ENCODE measurements around the gene LEPROT. TPM values are rescaled to one million over a fixed set of nuclear protein-coding genes. Genes with fewer than 3 reads are reported as not detected.
"Not testable (repeated sequence)": the region's sequence is repeated elsewhere in the genome, so short reads cannot be mapped to it uniquely, and the experiment has no call there.

The LEPROT gene
- total RNA-seq, 4 donors from 2014 or later = 18.4 to 91.9 (median 68.6) TPM

DNA sequence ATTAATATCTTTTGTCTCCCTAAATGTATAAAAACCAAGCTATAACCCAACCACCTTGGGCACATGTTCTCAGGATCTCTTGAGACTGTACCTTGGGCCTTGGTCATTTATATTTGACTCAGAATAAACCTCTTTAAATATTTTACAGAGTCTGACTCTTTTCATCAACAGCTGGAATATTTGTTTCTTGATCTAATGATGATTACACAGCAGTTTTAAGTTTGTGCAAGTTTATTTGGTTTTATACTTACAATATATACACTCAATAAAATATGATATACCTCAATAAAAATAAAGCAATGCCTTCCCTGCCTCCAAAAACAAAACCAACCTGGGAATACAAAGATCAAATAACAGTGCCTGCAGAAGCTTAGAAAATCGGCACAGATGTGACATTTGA is 22.0 kb downstream of the LEPROT start:
- DNase-seq = no peak

DNA sequence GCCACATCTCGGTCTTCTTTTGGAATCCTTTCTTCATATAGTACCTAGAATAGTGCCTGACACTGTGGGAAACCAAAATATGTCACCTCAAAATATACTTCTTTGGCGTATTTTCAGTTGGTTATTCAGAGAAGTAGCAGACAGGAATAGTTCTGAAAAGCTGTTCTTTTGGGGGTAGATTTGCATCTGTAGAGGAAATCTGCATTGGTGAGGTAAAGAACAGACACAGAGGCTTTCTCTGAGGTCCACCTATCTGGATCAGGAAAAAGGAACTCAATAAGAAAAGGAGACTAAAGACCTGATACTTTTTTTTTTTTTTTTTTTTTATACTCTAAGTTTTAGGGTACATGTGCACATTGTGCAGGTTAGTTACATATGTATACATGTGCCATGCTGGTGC is 23.2 kb downstream of the LEPROT start:
- Histone ChIP-seq H3K9me3 (no peaks in the 10 kb centered on the region), H3K27me3 (no peaks in the 10 kb centered on the region), H3K4me1 (no peaks in the 10 kb centered on the region), H3K4me3 (no peak overlapping the region), H3K36me3 (no peaks in the 10 kb centered on the region), H3K27ac (no peak overlapping the region)
- no peak for DNase-seq
- TF ChIP-seq, protein P1, sequence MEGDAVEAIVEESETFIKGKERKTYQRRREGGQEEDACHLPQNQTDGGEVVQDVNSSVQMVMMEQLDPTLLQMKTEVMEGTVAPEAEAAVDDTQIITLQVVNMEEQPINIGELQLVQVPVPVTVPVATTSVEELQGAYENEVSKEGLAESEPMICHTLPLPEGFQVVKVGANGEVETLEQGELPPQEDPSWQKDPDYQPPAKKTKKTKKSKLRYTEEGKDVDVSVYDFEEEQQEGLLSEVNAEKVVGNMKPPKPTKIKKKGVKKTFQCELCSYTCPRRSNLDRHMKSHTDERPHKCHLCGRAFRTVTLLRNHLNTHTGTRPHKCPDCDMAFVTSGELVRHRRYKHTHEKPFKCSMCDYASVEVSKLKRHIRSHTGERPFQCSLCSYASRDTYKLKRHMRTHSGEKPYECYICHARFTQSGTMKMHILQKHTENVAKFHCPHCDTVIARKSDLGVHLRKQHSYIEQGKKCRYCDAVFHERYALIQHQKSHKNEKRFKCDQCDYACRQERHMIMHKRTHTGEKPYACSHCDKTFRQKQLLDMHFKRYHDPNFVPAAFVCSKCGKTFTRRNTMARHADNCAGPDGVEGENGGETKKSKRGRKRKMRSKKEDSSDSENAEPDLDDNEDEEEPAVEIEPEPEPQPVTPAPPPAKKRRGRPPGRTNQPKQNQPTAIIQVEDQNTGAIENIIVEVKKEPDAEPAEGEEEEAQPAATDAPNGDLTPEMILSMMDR (IDR thresholded peaks at IDR 0.05) = no peak
- no peak for TF ChIP-seq POLR2A (IDR thresholded peaks at IDR 0.05)
- intact Hi-C loops (cut with DNase I; ENCODE audit: low total_unique reads) = no loop called here

More for the DNA sequence above, 22.0 kb downstream of the LEPROT start:
- intact Hi-C loops (cut with DNase I; ENCODE audit: low total_unique reads) = no loop called here
- TF ChIP-seq POLR2A (IDR thresholded peaks at IDR 0.05) = no peak
- TF ChIP-seq, protein P1 (IDR thresholded peaks at IDR 0.05) = no peak
- Histone ChIP-seq H3K27ac (no peak overlapping the region), H3K4me1 (no peaks in the 10 kb centered on the region), H3K4me3 (no peak overlapping the region), H3K27me3 (no peaks in the 10 kb centered on the region), H3K9me3 (no peaks in the 10 kb centered on the region), H3K36me3 (no peaks in the 10 kb centered on the region)

DNA sequence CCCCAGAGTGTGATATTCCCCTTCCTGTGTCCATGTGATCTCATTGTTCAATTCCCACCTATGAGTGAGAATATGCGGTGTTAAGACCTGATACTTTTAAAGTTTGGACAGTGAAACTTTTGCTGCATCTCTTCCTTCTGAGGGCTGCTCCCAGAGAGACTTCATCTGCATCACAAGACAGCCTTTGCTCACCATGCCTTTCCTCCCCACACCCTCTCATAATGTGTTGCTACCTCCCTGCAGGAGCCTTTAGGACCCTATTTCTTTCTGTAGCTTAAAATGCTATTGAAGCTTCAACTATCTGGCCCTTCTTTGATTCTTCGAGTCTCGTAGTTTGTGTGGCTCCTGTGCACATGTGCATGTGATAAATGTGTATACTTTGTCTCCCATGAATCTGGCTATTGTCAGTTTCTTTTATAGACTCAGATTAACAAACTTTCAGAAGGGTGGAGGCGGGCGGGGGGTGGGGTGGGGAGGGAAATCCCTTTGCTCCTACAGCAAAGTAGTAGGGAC is 23.7 kb downstream of the LEPROT start:
- Histone ChIP-seq H3K27me3 (no peaks in the 10 kb centered on the region), H3K4me3 (no peak overlapping the region), H3K4me1 (no peaks in the 10 kb centered on the region), H3K27ac (no peak overlapping the region), H3K9me3 (no peaks in the 10 kb centered on the region), H3K36me3 (no peaks in the 10 kb centered on the region)
- intact Hi-C loops (cut with DNase I; ENCODE audit: low total_unique reads) = no loop called here
- DNase-seq = no peak
- TF ChIP-seq POLR2A (IDR thresholded peaks at IDR 0.05) = no peak
- TF ChIP-seq, protein P1 (IDR thresholded peaks at IDR 0.05) = no peak

DNA sequence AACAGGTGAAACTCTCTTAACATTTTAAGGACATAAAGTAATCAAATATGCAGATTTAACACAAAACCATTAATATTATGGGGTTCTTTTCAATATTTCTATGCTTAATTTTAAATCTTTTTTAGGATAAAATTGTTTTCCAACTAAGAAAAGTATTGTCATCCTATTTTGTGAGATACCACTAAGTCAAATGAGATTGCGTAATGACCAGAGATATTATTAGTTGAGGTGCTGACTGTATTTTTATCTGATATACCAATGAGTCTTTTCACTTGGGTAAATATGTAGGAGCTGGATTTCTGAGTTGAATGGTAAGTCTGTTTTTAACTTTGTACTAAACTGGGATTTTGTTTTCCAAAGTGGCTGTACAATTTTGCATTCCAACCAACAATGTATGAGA is 25.4 kb downstream of the LEPROT start:
- Histone ChIP-seq H3K27me3 (no peaks in the 10 kb centered on the region), H3K4me3 (no peak overlapping the region), H3K36me3 (no peaks in the 10 kb centered on the region), H3K27ac (no peak overlapping the region), H3K4me1 (no peaks in the 10 kb centered on the region), H3K9me3 (no peaks in the 10 kb centered on the region)
- TF ChIP-seq POLR2A (IDR thresholded peaks at IDR 0.05) = no peak
- TF ChIP-seq, protein P1 (IDR thresholded peaks at IDR 0.05) = no peak
- DNase-seq = no peak
- intact Hi-C loops (cut with DNase I; ENCODE audit: low total_unique reads) = no loop called here

DNA sequence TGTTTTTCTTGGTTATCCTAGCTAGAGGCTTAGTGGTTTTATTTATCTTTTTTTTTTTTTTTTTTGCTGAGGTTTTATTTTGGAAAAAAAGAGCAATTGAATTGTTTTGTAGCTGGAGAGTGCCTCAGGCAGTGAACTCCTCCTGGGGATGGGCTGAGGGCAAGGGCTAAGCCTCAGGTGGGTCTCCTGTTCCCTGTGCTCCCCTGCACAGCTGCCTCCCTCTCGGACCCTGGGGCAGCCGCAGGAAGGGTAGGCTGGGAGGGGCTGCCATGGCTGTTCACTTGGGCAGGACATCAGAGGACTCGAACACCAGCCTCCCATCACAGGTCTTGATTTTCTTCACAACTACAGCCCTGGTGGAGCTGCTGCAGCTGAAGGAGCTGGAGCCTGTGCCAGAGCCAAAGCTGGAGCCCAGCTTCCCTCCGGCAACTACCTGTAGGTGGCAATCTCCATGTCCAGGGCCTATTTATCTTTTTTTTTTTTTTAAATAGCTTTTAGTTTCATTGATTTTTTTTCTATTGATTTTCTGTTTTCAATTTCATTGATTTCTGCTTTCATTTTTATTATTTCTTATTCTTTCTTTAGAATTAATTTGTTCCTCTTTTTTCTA is 28.9 kb downstream of the LEPROT start:
- intact Hi-C loops (cut with DNase I; ENCODE audit: low total_unique reads) = no loop called here
- H3K4me1 ChIP-seq = no peaks in the 10 kb centered on the region
- no peak for TF ChIP-seq POLR2A (IDR thresholded peaks at IDR 0.05)
- TF ChIP-seq, protein P1 (IDR thresholded peaks at IDR 0.05) = no peak
- H3K36me3 ChIP-seq = no peaks in the 10 kb centered on the region
- DNase-seq = no peak
- H3K27ac ChIP-seq = no peak overlapping the region
- H3K27me3 ChIP-seq = no peaks in the 10 kb centered on the region
- H3K9me3 ChIP-seq = no peaks in the 10 kb centered on the region
- H3K4me3 ChIP-seq = no peak overlapping the region

DNA sequence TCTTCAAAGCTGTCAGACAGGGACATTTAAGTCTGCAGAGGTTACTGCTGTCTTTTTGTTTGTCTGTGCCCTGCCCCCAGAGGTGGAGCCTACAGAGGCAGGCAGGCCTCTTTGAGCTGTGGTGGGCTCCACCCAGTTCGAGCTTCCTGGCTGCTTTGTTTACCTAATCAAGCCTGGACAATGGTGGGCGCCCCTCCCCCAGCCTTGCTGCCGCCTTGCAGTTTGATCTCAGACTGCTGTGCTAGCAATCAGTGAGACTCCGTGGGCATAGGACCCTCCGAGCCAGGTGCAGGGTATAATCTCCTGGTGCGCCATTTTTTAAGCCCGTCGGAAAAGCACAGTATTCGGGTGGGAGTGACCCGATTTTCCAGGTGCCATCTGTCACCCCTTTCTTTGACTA is 35.2 kb downstream of the LEPROT start:
- H3K36me3 ChIP-seq; DNase-seq; H3K4me1 ChIP-seq; H3K4me3 ChIP-seq; H3K27me3 ChIP-seq; H3K27ac ChIP-seq; intact Hi-C loops (cut with DNase I; ENCODE audit: low total_unique reads); H3K9me3 ChIP-seq: not testable (repeated sequence)

Data from uterus (tissue), 4 donors.